PFSK-1 (cell line): ENCODE data around the gene SNX24.

Source experiments
- FOXP2 ChIP-seq: optimal IDR thresholded peaks from 2 replicates; pipeline ENCODE3; 2011; ENCODE audit warnings: borderline replicate concordance, control low read depth, inconsistent platforms; ENCODE audit not compliant: insufficient read depth; ENCODE audit errors: extremely low read length, extremely low read depth
- POLR2AphosphoS5 ChIP-seq: IDR thresholded peaks from 2 replicates; pipeline ENCODE4 v1.6.1; 2012; ENCODE audit warnings: low read depth, mild to moderate bottlenecking, control low read depth, low read length, moderate library complexity
- SIN3A ChIP-seq: IDR thresholded peaks from 2 replicates; pipeline ENCODE4 v1.6.1; 2012; ENCODE audit warnings: mild to moderate bottlenecking, low read length, moderate library complexity, borderline replicate concordance; ENCODE audit not compliant: insufficient read depth
- TAF1 ChIP-seq: IDR thresholded peaks from 2 replicates; pipeline ENCODE4 v1.6.1; 2012; ENCODE audit warnings: low read length, control low read depth, borderline replicate concordance; ENCODE audit not compliant: insufficient read depth
- TF ChIP-seq, protein P1 (sequence below), 2 experiments: IDR thresholded peaks; 2 replicates each; pipeline versions ENCODE4 v1.6.1 to v1.8.0; 2011 to 2012; ENCODE audit warnings: low read depth in 2 of 2, low read length in 2 of 2, control low read depth in 1 of 2, inconsistent platforms in 1 of 2, mild to moderate bottlenecking in 1 of 2, moderate library complexity in 1 of 2; ENCODE audit not compliant: insufficient read depth in 1 of 2

Gene SNX24

DNA sequence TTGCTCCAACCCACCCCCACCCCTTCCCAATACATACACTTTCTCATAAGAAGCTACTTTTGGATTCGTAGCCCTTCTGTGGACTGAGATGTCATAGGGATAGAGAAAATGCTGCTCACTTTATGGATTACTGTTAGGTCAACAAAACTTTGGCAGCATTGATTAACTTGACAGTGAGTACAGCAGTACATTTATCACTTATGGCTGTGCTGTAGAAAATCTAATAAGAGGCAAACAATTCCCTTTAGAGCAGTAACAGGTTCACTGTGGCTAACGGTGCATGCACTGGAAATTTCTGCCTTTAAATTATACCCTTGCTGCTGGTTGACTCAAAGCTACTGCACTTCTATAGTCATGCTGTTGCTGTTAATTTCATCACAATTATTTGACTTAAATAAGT lies 131.9 kb downstream of the SNX24 start:
- TF ChIP-seq SIN3A (no peak), TAF1 (no peak), FOXP2 (no peak), POLR2AphosphoS5 (no peak)
- TF ChIP-seq, protein P1, sequence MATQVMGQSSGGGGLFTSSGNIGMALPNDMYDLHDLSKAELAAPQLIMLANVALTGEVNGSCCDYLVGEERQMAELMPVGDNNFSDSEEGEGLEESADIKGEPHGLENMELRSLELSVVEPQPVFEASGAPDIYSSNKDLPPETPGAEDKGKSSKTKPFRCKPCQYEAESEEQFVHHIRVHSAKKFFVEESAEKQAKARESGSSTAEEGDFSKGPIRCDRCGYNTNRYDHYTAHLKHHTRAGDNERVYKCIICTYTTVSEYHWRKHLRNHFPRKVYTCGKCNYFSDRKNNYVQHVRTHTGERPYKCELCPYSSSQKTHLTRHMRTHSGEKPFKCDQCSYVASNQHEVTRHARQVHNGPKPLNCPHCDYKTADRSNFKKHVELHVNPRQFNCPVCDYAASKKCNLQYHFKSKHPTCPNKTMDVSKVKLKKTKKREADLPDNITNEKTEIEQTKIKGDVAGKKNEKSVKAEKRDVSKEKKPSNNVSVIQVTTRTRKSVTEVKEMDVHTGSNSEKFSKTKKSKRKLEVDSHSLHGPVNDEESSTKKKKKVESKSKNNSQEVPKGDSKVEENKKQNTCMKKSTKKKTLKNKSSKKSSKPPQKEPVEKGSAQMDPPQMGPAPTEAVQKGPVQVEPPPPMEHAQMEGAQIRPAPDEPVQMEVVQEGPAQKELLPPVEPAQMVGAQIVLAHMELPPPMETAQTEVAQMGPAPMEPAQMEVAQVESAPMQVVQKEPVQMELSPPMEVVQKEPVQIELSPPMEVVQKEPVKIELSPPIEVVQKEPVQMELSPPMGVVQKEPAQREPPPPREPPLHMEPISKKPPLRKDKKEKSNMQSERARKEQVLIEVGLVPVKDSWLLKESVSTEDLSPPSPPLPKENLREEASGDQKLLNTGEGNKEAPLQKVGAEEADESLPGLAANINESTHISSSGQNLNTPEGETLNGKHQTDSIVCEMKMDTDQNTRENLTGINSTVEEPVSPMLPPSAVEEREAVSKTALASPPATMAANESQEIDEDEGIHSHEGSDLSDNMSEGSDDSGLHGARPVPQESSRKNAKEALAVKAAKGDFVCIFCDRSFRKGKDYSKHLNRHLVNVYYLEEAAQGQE (IDR thresholded peaks at IDR 0.05; ENCODE audit: insufficient read depth in 1 of 2, low read depth in 2 of 2, low read length in 2 of 2) = no peak

DNA sequence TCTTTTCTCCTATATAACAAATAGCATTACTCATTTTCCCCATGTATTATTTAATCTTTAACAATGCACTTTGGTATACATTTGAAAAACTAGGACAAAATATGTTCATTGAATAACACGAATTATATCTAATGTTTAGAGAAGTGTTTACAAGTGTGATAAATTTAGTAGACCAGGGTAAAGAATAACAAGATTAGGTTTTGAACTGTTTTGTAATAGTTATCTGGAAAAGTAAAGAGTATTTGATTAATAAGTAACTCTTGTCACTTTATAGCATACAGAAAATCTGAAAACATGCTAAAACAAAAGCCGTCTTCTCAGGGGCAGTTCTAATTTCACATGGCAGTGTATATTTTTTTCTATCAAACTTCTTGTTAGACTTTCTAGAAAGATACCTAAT lies 132.7 kb downstream of the SNX24 start:
- TF ChIP-seq, protein P1 (IDR thresholded peaks at IDR 0.05; ENCODE audit: insufficient read depth in 1 of 2, low read depth in 2 of 2, low read length in 2 of 2) = no peak
- no peak for TF ChIP-seq FOXP2
- no peak for TF ChIP-seq POLR2AphosphoS5
- TF ChIP-seq SIN3A = no peak
- TF ChIP-seq TAF1 = no peak

DNA sequence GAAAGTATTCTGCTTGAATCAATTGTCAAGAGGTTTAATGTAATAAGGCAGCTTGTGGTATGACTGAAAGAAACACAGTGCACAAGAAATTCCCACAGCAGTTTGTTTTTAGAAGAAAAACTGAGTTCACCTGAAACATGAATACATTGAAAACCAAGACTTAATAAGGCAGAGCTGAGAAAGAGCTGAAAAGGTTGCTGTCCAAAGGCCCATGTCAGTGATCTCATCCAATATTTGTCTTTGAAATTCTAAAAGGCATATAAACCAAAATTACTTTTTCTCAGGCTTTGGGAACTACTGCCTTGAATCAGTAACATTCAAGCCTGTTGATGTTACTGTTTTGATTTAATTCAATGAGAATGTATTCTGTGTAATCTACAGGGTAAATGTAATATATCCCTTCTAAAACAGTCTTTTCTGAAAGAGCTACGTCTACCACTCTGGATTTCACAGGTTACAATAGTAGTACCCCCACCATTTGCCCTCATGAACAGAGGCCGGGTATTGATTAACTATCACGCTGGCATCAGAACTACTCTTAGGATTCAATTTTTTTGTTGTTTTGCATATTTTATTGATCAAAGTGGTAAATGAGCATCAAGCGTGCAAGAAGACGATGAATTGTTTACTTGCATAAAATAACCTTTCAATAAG lies 133.4 kb downstream of the SNX24 start:
- TF ChIP-seq FOXP2 = no peak
- TF ChIP-seq, protein P1 (IDR thresholded peaks at IDR 0.05; ENCODE audit: insufficient read depth in 1 of 2, low read depth in 2 of 2, low read length in 2 of 2) = no peak
- no peak for TF ChIP-seq SIN3A
- no peak for TF ChIP-seq TAF1
- no peak for TF ChIP-seq POLR2AphosphoS5

DNA sequence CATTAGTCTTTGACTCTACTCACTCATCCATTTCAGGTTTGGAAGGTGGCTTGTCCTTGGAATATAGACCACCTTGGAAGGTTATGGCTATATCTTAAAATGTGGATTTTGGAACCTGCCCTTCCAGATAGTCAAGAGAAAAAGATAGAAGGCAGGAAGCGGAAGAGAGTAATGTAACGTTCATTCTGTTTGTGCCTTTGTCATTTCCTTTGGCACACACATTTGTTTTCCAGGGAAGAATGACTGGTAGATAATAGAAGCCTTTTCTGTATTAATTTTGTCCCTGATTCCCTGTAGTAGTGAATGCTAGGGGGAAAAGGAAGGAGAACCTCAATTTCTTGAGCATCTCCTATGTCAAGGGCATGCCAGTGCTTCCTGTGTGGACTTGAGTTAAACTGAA lies 136.4 kb downstream of the SNX24 start:
- TF ChIP-seq TAF1 = no peak
- TF ChIP-seq POLR2AphosphoS5 = no peak

DNA sequence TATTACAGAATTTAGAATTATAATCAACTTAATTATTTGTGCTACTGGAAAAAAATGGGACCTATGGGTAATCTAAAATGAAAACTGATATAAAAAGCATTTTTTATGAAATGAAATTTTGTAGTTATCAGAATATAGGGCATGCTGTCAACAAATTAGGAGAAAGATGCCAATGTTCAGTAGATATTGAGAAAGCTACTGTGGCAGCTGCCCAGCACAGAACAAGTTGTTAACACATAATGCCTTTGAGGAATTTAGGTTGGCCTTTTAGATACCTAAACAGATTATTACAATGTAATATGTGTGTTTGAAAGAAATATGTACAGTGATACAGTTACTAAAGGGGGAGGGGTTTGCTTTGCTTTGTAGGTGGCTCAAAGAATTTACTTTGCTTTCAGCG lies 137.0 kb downstream of the SNX24 start:
- TF ChIP-seq, protein P1 (IDR thresholded peaks at IDR 0.05; ENCODE audit: insufficient read depth in 1 of 2, low read depth in 2 of 2, low read length in 2 of 2) = no peak
- TF ChIP-seq FOXP2 (no peak), POLR2AphosphoS5 (no peak), SIN3A (no peak), TAF1 (no peak)
